NCI-H82 treated with DMSO at 0.1 percent for 48 hours (cell line): ENCODE measurements around the gene GLYAT.
"Not testable (repeated sequence)": the region's sequence is repeated elsewhere in the genome, so short reads cannot be mapped to it uniquely, and the experiment has no call there.

Experiments used
- DNase-seq: peaks from one replicate; lab custom pipeline; 2025; ENCODE audit not compliant: unreplicated experiment; lab: John Stamatoyannopoulos, UW

GLYAT gene

GRCh38 chr11:58744988-58745704 lies 13.4 kb upstream of the GLYAT start:
- no peak for DNase-seq

- no peak for DNase-seq
Measured at GRCh38 chr11:58742981-58743880, 11.5 kb upstream of the GLYAT start.

GRCh38 chr11:58742140-58742539 lies 10.4 kb upstream of the GLYAT start:
- DNase-seq, result no peak

- DNase-seq, result no peak
Measured at GRCh38 chr11:58741127-58741526, 9.4 kb upstream of the GLYAT start.

GRCh38 chr11:58740447-58740846 lies 8.7 kb upstream of the GLYAT start:
- DNase-seq, result no peak

- DNase-seq, result no peak
Measured at GRCh38 chr11:58739725-58740430, 8.1 kb upstream of the GLYAT start.

GRCh38 chr11:58734681-58735490 lies 3.1 kb upstream of the GLYAT start:
- DNase-seq, result no peak

GRCh38 chr11:58730507-58731089 lies 1.1 kb downstream of the GLYAT start:
- no peak for DNase-seq

- DNase-seq, result no peak
Measured at GRCh38 chr11:58727415-58727797, 4.3 kb downstream of the GLYAT start.

GRCh38 chr11:58726737-58727414 lies 4.9 kb downstream of the GLYAT start:
- no peak for DNase-seq

- DNase-seq, result no peak
Measured at GRCh38 chr11:58719406-58720117, 12.2 kb downstream of the GLYAT start.

- DNase-seq, result no peak
Measured at GRCh38 chr11:58712531-58712930, 19.2 kb downstream of the GLYAT start.

- DNase-seq, result no peak
Measured at GRCh38 chr11:58711832-58712231, 19.9 kb downstream of the GLYAT start.

GRCh38 chr11:58707767-58708166 lies 24.0 kb downstream of the GLYAT start:
- no peak for DNase-seq

GRCh38 chr11:58696825-58697224 lies 34.9 kb downstream of the GLYAT start:
- DNase-seq, result not testable (repeated sequence)

GRCh38 chr11:58693026-58693425 lies 38.7 kb downstream of the GLYAT start:
- no peak for DNase-seq

GRCh38 chr11:58691675-58692074 lies 40.1 kb downstream of the GLYAT start:
- DNase-seq, result no peak

- no peak for DNase-seq
Measured at GRCh38 chr11:58688789-58689503, 42.8 kb downstream of the GLYAT start.
